Peyer's patch (tissue), 4 donors: ENCODE results near the gene COL2A1.

Experiments used
- POLR2A ChIP-seq, 2 donors: fragments of 450-650 bp; IDR thresholded peaks; one replicate each; pipeline ENCODE4 v1.5.1; 2017; ENCODE audit warnings: antibody characterized with exemption in 2 of 2, mild to moderate bottlenecking in 2 of 2, moderate library complexity in 2 of 2
- TF ChIP-seq, protein P1 (sequence below), 6 experiments: fragments of 450-650 bp in 4 of 6; fragments of 200-600 bp in 2 of 6; sonication (generic) in 1 of 6; IDR thresholded peaks; one replicate each; pipeline ENCODE4 v1.5.1; 2017 to 2019; ENCODE audit warnings: antibody characterized with exemption in 6 of 6, mild to moderate bottlenecking in 3 of 6, moderate library complexity in 1 of 6

DNA sequence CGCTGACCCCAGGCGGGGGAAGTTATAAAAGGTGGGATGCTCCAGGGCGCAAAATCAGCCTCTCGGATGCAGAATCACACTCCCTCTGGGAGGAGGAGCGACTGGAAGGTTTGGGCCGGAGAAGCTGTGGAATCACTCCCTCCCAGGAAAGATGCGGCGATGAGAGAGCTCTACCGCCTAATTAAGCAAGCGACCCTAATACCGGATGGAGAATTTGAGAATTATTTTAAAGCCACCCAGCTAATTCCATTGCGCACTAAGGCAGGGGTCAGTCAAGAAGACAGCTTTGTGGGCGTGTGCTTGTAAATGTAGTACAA is 1.9 kb downstream of the COL2A1 start:
- TF ChIP-seq, protein P1, sequence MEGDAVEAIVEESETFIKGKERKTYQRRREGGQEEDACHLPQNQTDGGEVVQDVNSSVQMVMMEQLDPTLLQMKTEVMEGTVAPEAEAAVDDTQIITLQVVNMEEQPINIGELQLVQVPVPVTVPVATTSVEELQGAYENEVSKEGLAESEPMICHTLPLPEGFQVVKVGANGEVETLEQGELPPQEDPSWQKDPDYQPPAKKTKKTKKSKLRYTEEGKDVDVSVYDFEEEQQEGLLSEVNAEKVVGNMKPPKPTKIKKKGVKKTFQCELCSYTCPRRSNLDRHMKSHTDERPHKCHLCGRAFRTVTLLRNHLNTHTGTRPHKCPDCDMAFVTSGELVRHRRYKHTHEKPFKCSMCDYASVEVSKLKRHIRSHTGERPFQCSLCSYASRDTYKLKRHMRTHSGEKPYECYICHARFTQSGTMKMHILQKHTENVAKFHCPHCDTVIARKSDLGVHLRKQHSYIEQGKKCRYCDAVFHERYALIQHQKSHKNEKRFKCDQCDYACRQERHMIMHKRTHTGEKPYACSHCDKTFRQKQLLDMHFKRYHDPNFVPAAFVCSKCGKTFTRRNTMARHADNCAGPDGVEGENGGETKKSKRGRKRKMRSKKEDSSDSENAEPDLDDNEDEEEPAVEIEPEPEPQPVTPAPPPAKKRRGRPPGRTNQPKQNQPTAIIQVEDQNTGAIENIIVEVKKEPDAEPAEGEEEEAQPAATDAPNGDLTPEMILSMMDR (IDR thresholded peaks at IDR 0.05), result no peak
- no peak for TF ChIP-seq POLR2A (IDR thresholded peaks at IDR 0.05)
